ENCODE data around the gene NECAB2. TPM values are rescaled to one million over a fixed set of nuclear protein-coding genes. Genes with fewer than 3 reads are reported as not detected.

The NECAB2 gene
- total and polyA plus RNA-seq, 7 donors, result 0.34 to 3.1 (median 1.8) TPM; not detected in 4

DNA sequence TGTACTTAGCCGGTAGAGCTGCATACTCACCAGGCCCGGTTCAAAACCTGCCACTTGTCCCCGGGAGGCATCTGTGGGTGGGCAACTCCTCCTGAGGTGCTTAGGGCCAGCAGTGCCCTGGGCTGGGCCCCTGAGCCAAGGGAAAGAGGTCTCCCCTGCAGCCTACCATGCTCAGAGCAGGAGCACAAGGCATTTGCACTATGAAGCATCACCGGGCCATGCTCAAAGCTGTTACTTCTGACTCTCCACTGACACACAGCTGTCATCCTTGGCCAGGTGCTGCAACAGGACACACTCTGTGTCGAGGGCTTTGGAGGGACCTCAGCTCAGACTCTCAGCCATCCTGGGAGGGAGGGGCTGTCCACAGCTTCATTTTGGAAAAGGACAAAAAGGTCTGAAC, 37.3 kb downstream of the NECAB2 start:
- TF ChIP-seq POLR2AphosphoS5 (IDR thresholded peaks at IDR 0.05) (no peak), EP300 (IDR thresholded peaks at IDR 0.05) (no peak), POLR2A (IDR thresholded peaks at IDR 0.05) (no peak)
- TF ChIP-seq, protein P1, sequence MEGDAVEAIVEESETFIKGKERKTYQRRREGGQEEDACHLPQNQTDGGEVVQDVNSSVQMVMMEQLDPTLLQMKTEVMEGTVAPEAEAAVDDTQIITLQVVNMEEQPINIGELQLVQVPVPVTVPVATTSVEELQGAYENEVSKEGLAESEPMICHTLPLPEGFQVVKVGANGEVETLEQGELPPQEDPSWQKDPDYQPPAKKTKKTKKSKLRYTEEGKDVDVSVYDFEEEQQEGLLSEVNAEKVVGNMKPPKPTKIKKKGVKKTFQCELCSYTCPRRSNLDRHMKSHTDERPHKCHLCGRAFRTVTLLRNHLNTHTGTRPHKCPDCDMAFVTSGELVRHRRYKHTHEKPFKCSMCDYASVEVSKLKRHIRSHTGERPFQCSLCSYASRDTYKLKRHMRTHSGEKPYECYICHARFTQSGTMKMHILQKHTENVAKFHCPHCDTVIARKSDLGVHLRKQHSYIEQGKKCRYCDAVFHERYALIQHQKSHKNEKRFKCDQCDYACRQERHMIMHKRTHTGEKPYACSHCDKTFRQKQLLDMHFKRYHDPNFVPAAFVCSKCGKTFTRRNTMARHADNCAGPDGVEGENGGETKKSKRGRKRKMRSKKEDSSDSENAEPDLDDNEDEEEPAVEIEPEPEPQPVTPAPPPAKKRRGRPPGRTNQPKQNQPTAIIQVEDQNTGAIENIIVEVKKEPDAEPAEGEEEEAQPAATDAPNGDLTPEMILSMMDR (IDR thresholded peaks at IDR 0.05), result no peak
- 68 to 79% methylated on average over 5 of the region's 5 CpGs for WGBS, 2 donors
- DNase-seq, result no peak
- no peaks in the 10 kb centered on the region for H3K9me3 ChIP-seq
- no peaks in the 10 kb centered on the region for H3K4me1 ChIP-seq
- intact Hi-C loops (cut with DNase I), result no loop called here
- peaks cover 0 to 20% (median 0%) of the 10 kb centered on the region in 3 donors for H3K27me3 ChIP-seq
- no peak overlapping the region for H3K4me3 ChIP-seq
- H3K36me3 ChIP-seq, result no peaks in the 10 kb centered on the region
- no peak overlapping the region for H3K27ac ChIP-seq

DNA sequence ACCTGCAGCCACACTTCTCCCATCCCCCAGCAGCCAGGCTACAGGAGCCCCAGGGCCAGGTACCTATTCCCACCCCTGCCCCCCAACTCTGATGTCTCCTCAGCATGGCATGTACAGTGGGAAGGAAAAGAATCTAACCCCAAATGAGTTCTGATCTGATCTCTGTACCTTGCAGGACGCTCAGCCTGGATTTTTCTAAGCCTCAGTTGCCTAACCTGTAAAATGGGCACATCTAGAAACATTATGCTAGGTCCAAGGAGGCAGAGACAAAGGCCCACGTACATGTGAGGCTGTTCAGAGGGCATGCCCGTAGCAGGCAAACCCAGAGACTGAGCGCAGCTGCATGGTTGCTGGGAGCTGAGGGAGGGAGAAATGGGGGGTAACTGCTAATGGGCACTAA, 39.5 kb downstream of the NECAB2 start:
- H3K4me3 ChIP-seq, result no peak overlapping the region
- intact Hi-C loops (cut with DNase I), result no loop called here
- no peak for DNase-seq
- H3K4me1 ChIP-seq, result no peaks in the 10 kb centered on the region
- no peak for TF ChIP-seq POLR2A (IDR thresholded peaks at IDR 0.05)
- H3K27me3 ChIP-seq, result peaks cover 0 to 8% (median 0%) of the 10 kb centered on the region in 3 donors
- 73 to 81% methylated on average over 4 of the region's 4 CpGs for WGBS, 2 donors
- H3K9me3 ChIP-seq, result no peaks in the 10 kb centered on the region
- no peak overlapping the region for H3K27ac ChIP-seq
- no peaks in the 10 kb centered on the region for H3K36me3 ChIP-seq

DNA sequence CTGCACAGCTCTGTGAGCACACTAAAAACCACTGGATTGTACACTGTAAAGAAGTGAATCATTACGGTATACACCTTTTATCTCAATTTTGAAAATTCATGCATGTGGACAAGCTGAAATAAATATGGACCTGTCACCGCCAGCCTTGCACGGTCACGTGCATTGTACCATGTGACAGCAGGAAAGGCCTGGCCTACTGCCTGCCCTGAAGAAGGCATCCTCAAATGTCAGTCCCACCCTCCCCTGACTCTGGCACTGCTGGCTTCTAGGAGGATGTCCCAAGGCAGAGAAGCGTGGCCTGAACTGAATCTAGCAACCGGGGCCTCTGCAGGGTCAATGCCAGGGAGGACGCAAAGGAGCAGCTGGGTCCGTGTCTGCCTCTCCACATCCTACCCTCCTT, 39.9 kb downstream of the NECAB2 start:
- H3K36me3 ChIP-seq, result no peaks in the 10 kb centered on the region
- no peak overlapping the region for H3K4me3 ChIP-seq
- no peak overlapping the region for H3K27ac ChIP-seq
- no peaks in the 10 kb centered on the region for H3K4me1 ChIP-seq
- TF ChIP-seq EP300 (IDR thresholded peaks at IDR 0.05), result no peak
- TF ChIP-seq, protein P1 (IDR thresholded peaks at IDR 0.05), result no peak
- no peak for TF ChIP-seq POLR2A (IDR thresholded peaks at IDR 0.05)
- TF ChIP-seq POLR2AphosphoS5 (IDR thresholded peaks at IDR 0.05), result no peak
- H3K27me3 ChIP-seq, result peaks cover 0 to 8% (median 0%) of the 10 kb centered on the region in 3 donors
- intact Hi-C loops (cut with DNase I), result no loop called here
- DNase-seq, result no peak
- WGBS, 2 donors, result 68 to 74% methylated on average over 8 of the region's 8 CpGs
- no peaks in the 10 kb centered on the region for H3K9me3 ChIP-seq

DNA sequence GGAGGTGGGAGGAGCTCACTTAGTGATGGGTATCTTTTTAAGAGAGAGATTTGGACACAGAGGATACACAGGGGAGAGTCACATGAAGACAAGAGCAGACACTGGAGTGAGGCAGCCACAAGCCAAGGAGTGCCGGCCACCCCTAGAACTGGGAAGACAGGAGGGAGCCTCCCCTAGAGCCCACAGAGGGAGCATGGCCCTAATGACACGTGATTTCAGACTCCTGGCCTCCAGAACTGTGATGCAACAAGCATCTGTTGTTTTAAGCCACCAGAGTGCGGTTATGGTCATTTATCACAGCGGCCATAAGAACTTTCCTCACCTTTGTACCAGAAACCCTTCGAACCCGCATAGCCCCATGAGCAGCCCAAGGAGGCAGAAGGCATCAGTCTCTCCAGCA, 41.2 kb downstream of the NECAB2 start:
- Histone ChIP-seq H3K27ac (no peak overlapping the region), H3K27me3 (peaks cover 0 to 6% (median 0%) of the 10 kb centered on the region in 3 donors), H3K36me3 (no peaks in the 10 kb centered on the region), H3K4me3 (no peak overlapping the region), H3K4me1 (no peaks in the 10 kb centered on the region), H3K9me3 (no peaks in the 10 kb centered on the region)
- 79 to 89% methylated on average over 6 of the region's 6 CpGs for WGBS, 2 donors
- no peak for DNase-seq
- intact Hi-C loops (cut with DNase I), result no loop called here
- TF ChIP-seq EP300 (IDR thresholded peaks at IDR 0.05), result no peak
- TF ChIP-seq, protein P1 (IDR thresholded peaks at IDR 0.05), result no peak

DNA sequence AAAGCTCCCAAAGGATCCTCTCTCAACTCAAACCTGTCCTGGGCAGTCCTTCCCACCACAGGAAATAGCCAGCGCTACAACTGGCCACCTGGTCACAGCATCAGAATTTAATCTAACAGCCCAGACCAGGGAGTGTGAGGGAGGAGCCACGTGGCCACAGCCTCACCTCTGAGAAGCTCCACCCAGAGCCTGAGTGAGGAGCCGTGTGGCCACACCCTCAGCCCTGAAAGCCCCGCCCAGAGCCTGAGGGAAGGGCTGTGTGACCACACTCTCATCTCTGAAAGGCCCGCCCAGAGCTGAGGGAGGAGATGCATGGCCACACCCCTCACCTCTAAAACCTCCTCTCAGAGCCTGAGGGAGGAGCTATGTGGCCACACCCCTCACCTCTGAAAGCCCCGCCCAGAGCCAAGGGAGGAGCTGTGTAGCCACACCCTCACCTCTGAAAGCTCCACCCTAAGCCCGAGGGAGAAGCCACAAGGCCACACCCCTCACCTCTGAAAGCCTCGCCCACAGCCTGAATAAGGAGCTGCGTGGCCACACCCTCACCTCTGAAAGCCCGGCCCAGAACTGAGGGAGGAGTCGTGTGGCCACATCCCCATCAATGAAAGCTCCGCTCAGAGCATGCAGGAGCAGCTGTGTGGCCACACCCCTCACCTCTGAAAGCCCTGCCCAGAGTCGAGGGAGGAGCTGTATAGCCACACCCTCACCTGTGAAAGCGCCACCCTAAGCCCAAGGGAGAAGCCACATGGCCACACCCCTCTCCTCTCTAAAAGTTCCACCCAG, 45.9 kb downstream of the NECAB2 start:
- H3K27me3 ChIP-seq, result peaks cover 0 to 6% (median 0%) of the 10 kb centered on the region in 3 donors
- 4 to 11% methylated on average over 14 of the region's 14 CpGs for WGBS, 2 donors
- H3K9me3 ChIP-seq, result peaks cover 0 to 3% (median 0%) of the 10 kb centered on the region in 4 donors
- no peaks in the 10 kb centered on the region for H3K36me3 ChIP-seq
- no peak for DNase-seq
- TF ChIP-seq POLR2AphosphoS5 (IDR thresholded peaks at IDR 0.05) (no peak), EP300 (IDR thresholded peaks at IDR 0.05) (no peak), POLR2A (IDR thresholded peaks at IDR 0.05) (no peak)
- TF ChIP-seq, protein P1 (IDR thresholded peaks at IDR 0.05), result no peak
- intact Hi-C loops (cut with DNase I), result no loop called here
- H3K4me3 ChIP-seq, result no peak overlapping the region
- no peak overlapping the region for H3K27ac ChIP-seq
- H3K4me1 ChIP-seq, result no peaks in the 10 kb centered on the region
